Effector memory CD8-positive, alpha-beta T cell (primary cell): ENCODE data around the gene GAREM1.

ENCODE experiments used
- ATAC-seq: fragments of 150-1000 bp; cut with Tn5 transposase; replicated peaks from 2 replicates; pipeline ENCODE4 v1.10.0; 2021; ENCODE audit warnings: mild to moderate bottlenecking, moderate library complexity
- DNase-seq, 3 experiments: peaks; one replicate each; pipeline ENCODE4 v3.0.0; 2021
- H3K27ac Mint-ChIP-seq, 2 donors: one replicate each; pipeline ENCODE4 v1.8.0; 2022; ENCODE audit warnings: mild to moderate bottlenecking in 2 of 2, mixed read lengths in 2 of 2, moderate library complexity in 2 of 2
- H3K27me3 Mint-ChIP-seq, 2 donors: one replicate each; pipeline ENCODE4 v1.8.0; 2022; ENCODE audit warnings: mixed read lengths in 2 of 2
- H3K36me3 Mint-ChIP-seq: one replicate; pipeline ENCODE4 v1.8.0; 2022; ENCODE audit warnings: mild to moderate bottlenecking, moderate library complexity, mixed read lengths; ENCODE audit not compliant: insufficient read depth
- H3K4me1 Mint-ChIP-seq, 2 donors: one replicate each; pipeline ENCODE4 v1.8.0; 2022; ENCODE audit warnings: low read depth in 2 of 2, mixed read lengths in 2 of 2
- H3K4me3 Mint-ChIP-seq, 2 donors: one replicate each; pipeline ENCODE4 v1.8.0; 2022; ENCODE audit warnings: mild to moderate bottlenecking in 2 of 2, mixed read lengths in 2 of 2, moderate library complexity in 2 of 2
- H3K9me3 Mint-ChIP-seq, 2 donors: one replicate each; pipeline ENCODE4 v1.8.0; 2022; ENCODE audit warnings: mixed read lengths in 2 of 2

The GAREM1 gene

GRCh38 chr18:32427084-32427900 is 43.4 kb downstream of the GAREM1 start:
- peaks cover 0 to 20% of the 10 kb centered on the region in 2 donors for H3K27me3 Mint-ChIP-seq
- DNase-seq: no peak
- no peak overlapping the region for H3K4me3 Mint-ChIP-seq
- H3K4me1 Mint-ChIP-seq: no peaks in the 10 kb centered on the region
- H3K9me3 Mint-ChIP-seq: peaks cover 5% of the 10 kb centered on the region in 2 donors
- H3K27ac Mint-ChIP-seq: no peak overlapping the region
- H3K36me3 Mint-ChIP-seq: no peaks in the 10 kb centered on the region
- no peak for ATAC-seq

GRCh38 chr18:32425466-32425865 is 45.2 kb downstream of the GAREM1 start:
- no peaks in the 10 kb centered on the region for H3K4me1 Mint-ChIP-seq
- H3K36me3 Mint-ChIP-seq: no peaks in the 10 kb centered on the region
- DNase-seq: no peak
- no peak for ATAC-seq
- H3K9me3 Mint-ChIP-seq: peaks cover 0 to 5% of the 10 kb centered on the region in 2 donors
- no peak overlapping the region for H3K27ac Mint-ChIP-seq
- peaks cover 0 to 24% of the 10 kb centered on the region in 2 donors for H3K27me3 Mint-ChIP-seq
- H3K4me3 Mint-ChIP-seq: no peak overlapping the region

DNA sequence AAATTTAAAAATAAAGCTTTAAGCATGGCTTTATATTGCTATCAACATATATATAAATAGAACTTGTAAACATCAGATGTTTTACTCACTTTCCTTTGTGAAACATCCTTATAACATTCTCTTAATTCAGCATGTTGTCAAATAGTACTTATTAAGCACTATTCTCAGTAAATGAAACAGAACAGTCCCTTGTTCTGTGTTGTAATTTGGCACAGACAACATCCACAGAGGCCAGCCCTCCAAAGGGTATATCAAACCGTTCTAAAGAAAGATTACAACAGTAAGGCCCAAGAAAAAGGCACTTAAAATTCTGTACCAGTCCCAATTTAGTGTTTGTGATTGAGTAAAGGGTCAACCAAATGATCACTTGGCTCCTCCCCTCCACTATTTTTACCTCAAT is 46.0 kb downstream of the GAREM1 start:
- no peak overlapping the region for H3K4me3 Mint-ChIP-seq
- H3K27me3 Mint-ChIP-seq: peaks cover 0 to 22% of the 10 kb centered on the region in 2 donors
- no peaks in the 10 kb centered on the region for H3K36me3 Mint-ChIP-seq
- no peak for ATAC-seq
- H3K27ac Mint-ChIP-seq: no peak overlapping the region
- no peak for DNase-seq
- H3K4me1 Mint-ChIP-seq: no peaks in the 10 kb centered on the region
- H3K9me3 Mint-ChIP-seq: peaks cover 0 to 5% of the 10 kb centered on the region in 2 donors

DNA sequence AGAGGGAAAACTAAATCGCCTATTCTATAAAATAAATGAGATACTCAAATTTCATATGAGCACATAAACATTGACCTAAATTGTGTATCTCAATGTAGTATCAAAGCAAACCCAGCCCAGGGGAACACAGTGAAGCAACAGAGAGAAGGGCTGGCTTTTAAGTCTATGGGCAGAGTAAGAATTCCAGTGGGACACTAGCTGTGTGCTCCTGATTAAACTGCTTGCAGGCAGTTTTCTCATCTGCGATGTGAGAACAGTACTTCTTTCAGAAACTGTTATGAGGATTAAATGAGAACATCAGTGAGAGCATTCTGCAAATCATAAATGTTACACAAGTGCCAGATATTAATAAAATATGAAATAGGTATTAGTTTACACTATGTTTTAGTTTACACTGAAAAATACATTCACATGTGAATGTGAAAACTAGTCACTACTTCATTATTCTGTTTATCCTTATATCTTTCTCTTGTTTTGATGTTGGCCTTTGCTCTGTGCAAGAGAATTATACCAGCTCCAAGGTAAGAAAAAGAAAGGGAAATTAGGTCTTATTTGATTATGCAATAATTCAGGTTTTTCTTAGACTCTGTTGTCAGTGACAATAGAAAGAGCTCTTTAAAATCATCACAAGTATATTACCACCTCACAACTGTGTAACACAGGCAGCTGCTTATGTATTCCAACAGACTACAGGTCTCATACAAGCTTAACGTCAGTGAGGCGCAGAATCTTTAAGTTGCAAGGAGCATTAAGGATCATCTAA is 47.5 kb downstream of the GAREM1 start:
- Mint-ChIP-seq H3K36me3 (no peaks in the 10 kb centered on the region), H3K4me3 (no peak overlapping the region), H3K4me1 (no peaks in the 10 kb centered on the region), H3K9me3 (peaks cover 0 to 8% of the 10 kb centered on the region in 2 donors), H3K27ac (no peak overlapping the region), H3K27me3 (peaks cover 0 to 16% of the 10 kb centered on the region in 2 donors)
- ATAC-seq (no peak), DNase-seq (no peak)

- DNase-seq (no peak), ATAC-seq (no peak)
- H3K4me1 Mint-ChIP-seq: no peaks in the 10 kb centered on the region
- H3K27ac Mint-ChIP-seq: no peak overlapping the region
- H3K27me3 Mint-ChIP-seq: peaks cover 0 to 16% of the 10 kb centered on the region in 2 donors
- H3K4me3 Mint-ChIP-seq: no peak overlapping the region
- no peaks in the 10 kb centered on the region for H3K36me3 Mint-ChIP-seq
- peaks cover 0 to 8% of the 10 kb centered on the region in 2 donors for H3K9me3 Mint-ChIP-seq
Observed at GRCh38 chr18:32422201-32422600, 48.5 kb downstream of the GAREM1 start.

GRCh38 chr18:32420084-32420750 is 50.5 kb downstream of the GAREM1 start:
- Mint-ChIP-seq H3K9me3 (peaks cover 0 to 8% of the 10 kb centered on the region in 2 donors), H3K4me3 (no peak overlapping the region), H3K4me1 (no peaks in the 10 kb centered on the region), H3K36me3 (no peaks in the 10 kb centered on the region), H3K27ac (no peak overlapping the region), H3K27me3 (peaks cover 0 to 20% of the 10 kb centered on the region in 2 donors)
- ATAC-seq (no peak), DNase-seq (no peak)

GRCh38 chr18:32418148-32418547 is 52.5 kb downstream of the GAREM1 start:
- H3K4me1 Mint-ChIP-seq: no peaks in the 10 kb centered on the region
- H3K4me3 Mint-ChIP-seq: no peak overlapping the region
- no peak overlapping the region for H3K27ac Mint-ChIP-seq

DNA sequence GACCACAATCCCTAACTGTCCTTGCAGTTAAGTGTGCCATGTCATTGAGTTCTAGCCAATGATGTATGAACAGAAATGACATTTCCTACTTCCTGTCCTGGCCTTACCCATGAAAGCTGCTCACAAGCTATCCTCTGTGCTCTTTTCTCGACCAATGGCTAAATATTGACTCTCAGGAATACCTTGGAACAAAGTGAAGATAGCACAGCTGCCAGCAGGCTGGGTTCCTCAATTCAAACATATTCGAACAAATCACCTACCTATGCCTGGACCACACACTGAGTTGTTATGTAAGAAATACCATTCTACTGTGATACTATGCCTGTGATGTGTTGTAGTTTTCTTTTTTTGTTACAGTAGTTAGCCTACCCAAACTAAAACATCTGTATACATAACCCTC is 65.1 kb downstream of the GAREM1 start:
- H3K4me3 Mint-ChIP-seq: no peak overlapping the region
- ATAC-seq (no peak), DNase-seq (no peak)
- H3K27me3 Mint-ChIP-seq: peaks cover 6 to 10% of the 10 kb centered on the region in 2 donors
- peaks cover 0 to 2% of the 10 kb centered on the region in 2 donors for H3K4me1 Mint-ChIP-seq
- no peaks in the 10 kb centered on the region for H3K36me3 Mint-ChIP-seq
- peaks cover 0 to 15% of the 10 kb centered on the region in 2 donors for H3K9me3 Mint-ChIP-seq
- H3K27ac Mint-ChIP-seq: no peak overlapping the region

More at GRCh38 chr18:32418148-32418547, 52.5 kb downstream of the GAREM1 start:
- H3K27me3 Mint-ChIP-seq: peaks cover 0 to 20% of the 10 kb centered on the region in 2 donors
- DNase-seq (no peak), ATAC-seq (no peak)
- no peaks in the 10 kb centered on the region for H3K36me3 Mint-ChIP-seq
- H3K9me3 Mint-ChIP-seq: peaks cover 0 to 8% of the 10 kb centered on the region in 2 donors

GRCh38 chr18:32401621-32402020 is 69.1 kb downstream of the GAREM1 start:
- Mint-ChIP-seq H3K4me1 (peaks cover 0 to 2% of the 10 kb centered on the region in 2 donors), H3K27ac (no peak overlapping the region), H3K4me3 (no peak overlapping the region), H3K9me3 (peaks cover 3 to 24% of the 10 kb centered on the region in 2 donors), H3K27me3 (peaks cover 5 to 8% of the 10 kb centered on the region in 2 donors), H3K36me3 (no peaks in the 10 kb centered on the region)
- no peak for ATAC-seq
- DNase-seq: no peak

- peaks cover 0 to 2% of the 10 kb centered on the region in 2 donors for H3K4me1 Mint-ChIP-seq
- ATAC-seq (no peak), DNase-seq (no peak)
Observed at GRCh38 chr18:32393407-32393806, 77.3 kb downstream of the GAREM1 start.

GRCh38 chr18:32391126-32391525 is 79.6 kb downstream of the GAREM1 start:
- Mint-ChIP-seq H3K4me1 (peaks cover 0 to 2% of the 10 kb centered on the region in 2 donors), H3K4me3 (no peak overlapping the region), H3K36me3 (no peaks in the 10 kb centered on the region), H3K27me3 (peaks cover 0 to 19% of the 10 kb centered on the region in 2 donors), H3K9me3 (peaks cover 0 to 3% of the 10 kb centered on the region in 2 donors), H3K27ac (no peak overlapping the region)
- no peak for ATAC-seq
- DNase-seq: no peak

More at GRCh38 chr18:32393407-32393806, 77.3 kb downstream of the GAREM1 start:
- Mint-ChIP-seq H3K36me3 (no peaks in the 10 kb centered on the region), H3K9me3 (peaks cover 3 to 7% of the 10 kb centered on the region in 2 donors), H3K4me3 (no peak overlapping the region), H3K27ac (no peak overlapping the region), H3K27me3 (peaks cover 0 to 8% of the 10 kb centered on the region in 2 donors)

- peaks cover 0 to 2% of the 10 kb centered on the region in 2 donors for H3K4me1 Mint-ChIP-seq
- no peaks in the 10 kb centered on the region for H3K36me3 Mint-ChIP-seq
- H3K9me3 Mint-ChIP-seq: no peaks in the 10 kb centered on the region
- ATAC-seq: no peak
- no peak overlapping the region for H3K4me3 Mint-ChIP-seq
- peaks cover 0 to 21% of the 10 kb centered on the region in 2 donors for H3K27me3 Mint-ChIP-seq
- H3K27ac Mint-ChIP-seq: no peak overlapping the region
- DNase-seq: no peak
Observed at GRCh38 chr18:32389858-32390257, 80.8 kb downstream of the GAREM1 start.

- Mint-ChIP-seq H3K27ac (no peak overlapping the region), H3K9me3 (no peaks in the 10 kb centered on the region), H3K27me3 (peaks cover 0 to 21% of the 10 kb centered on the region in 2 donors), H3K4me1 (peaks cover 0 to 2% of the 10 kb centered on the region in 2 donors), H3K4me3 (no peak overlapping the region), H3K36me3 (no peaks in the 10 kb centered on the region)
- no peak for ATAC-seq
- DNase-seq: no peak
Observed at GRCh38 chr18:32389191-32389590, 81.5 kb downstream of the GAREM1 start.
